C4-2B (cell line): ENCODE data around the gene OTOP2.

ENCODE experiments used
- CTCF ChIP-seq: fragments of 450-650 bp; conservative IDR thresholded peaks from 2 replicates; pipeline ENCODE4 v1.5.1; 2017; ENCODE audit warnings: mild to moderate bottlenecking
- ZFX ChIP-seq: fragments of 450-650 bp; IDR thresholded peaks from 2 replicates; pipeline ENCODE4 v1.6.1; 2017

- no peak for TF ChIP-seq CTCF
- no peak for TF ChIP-seq ZFX
These were observed 27.8 kb downstream of the OTOP2 start for GRCh38 chr17:74951680-74952421.
